ENCODE results near the gene MIGA2.

MIGA2 gene

GRCh38 chr9:129036923-129037766 lies 719 bp downstream of the MIGA2 start:
- H3K4me3 ChIP-seq (replicated peaks; ENCODE audit: insufficient read depth, low read length) = peak overlapping the region; percentile 100
- H3K27me3 ChIP-seq (ENCODE audit: insufficient read depth, poor library complexity, severe bottlenecking) = no peaks in the 10 kb centered on the region
- H3K27ac ChIP-seq (replicated peaks) = peak overlapping the region; percentile 60
- TF ChIP-seq GABPA (IDR thresholded peaks at IDR 0.05; ENCODE audit: low read depth) (no peak), SPI1 (IDR thresholded peaks at IDR 0.05; ENCODE audit: borderline replicate concordance, low read depth) (no peak), REST (IDR thresholded peaks at IDR 0.05; ENCODE audit: insufficient replicate concordance, low read depth) (no peak), POLR2AphosphoS5 (IDR thresholded peaks at IDR 0.05; ENCODE audit: low read depth) (no peak), CTCF (IDR thresholded peaks at IDR 0.05; ENCODE audit: insufficient read depth, low read length) (no peak)
- no peak for DNase-seq (ENCODE audit: low read depth in 1 of 2, low spot score in 1 of 2)

GRCh38 chr9:129037767-129038098 lies 1.3 kb downstream of the MIGA2 start:
- TF ChIP-seq CTCF (IDR thresholded peaks at IDR 0.05; ENCODE audit: insufficient read depth, low read length) (no peak), SPI1 (IDR thresholded peaks at IDR 0.05; ENCODE audit: borderline replicate concordance, low read depth) (no peak), REST (IDR thresholded peaks at IDR 0.05; ENCODE audit: insufficient replicate concordance, low read depth) (no peak), POLR2AphosphoS5 (IDR thresholded peaks at IDR 0.05; ENCODE audit: low read depth) (no peak), GABPA (IDR thresholded peaks at IDR 0.05; ENCODE audit: low read depth) (no peak)
- DNase-seq (ENCODE audit: low read depth in 1 of 2, low spot score in 1 of 2) = no peak
- Histone ChIP-seq H3K4me3 (replicated peaks; ENCODE audit: insufficient read depth, low read length) (peak overlapping the region; percentile 100; the same call in 1 of the 2 replicates), H3K27me3 (ENCODE audit: insufficient read depth, poor library complexity, severe bottlenecking) (no peaks in the 10 kb centered on the region), H3K27ac (replicated peaks) (no peak overlapping the region)

- Histone ChIP-seq H3K27me3 (ENCODE audit: insufficient read depth, poor library complexity, severe bottlenecking) (no peaks in the 10 kb centered on the region), H3K27ac (replicated peaks) (no peak overlapping the region), H3K4me3 (replicated peaks; ENCODE audit: insufficient read depth, low read length) (no peak overlapping the region)
- TF ChIP-seq SPI1 (IDR thresholded peaks at IDR 0.05; ENCODE audit: borderline replicate concordance, low read depth) = no peak
- no peak for TF ChIP-seq POLR2AphosphoS5 (IDR thresholded peaks at IDR 0.05; ENCODE audit: low read depth)
- no peak for DNase-seq (ENCODE audit: low read depth in 1 of 2, low spot score in 1 of 2)
Observed at GRCh38 chr9:129038109-129038852, 1.9 kb downstream of the MIGA2 start.

GRCh38 chr9:129040113-129040643 lies 3.8 kb downstream of the MIGA2 start:
- H3K4me3 ChIP-seq (replicated peaks; ENCODE audit: insufficient read depth, low read length) = no peak overlapping the region
- no peak for TF ChIP-seq REST (IDR thresholded peaks at IDR 0.05; ENCODE audit: insufficient replicate concordance, low read depth)
- TF ChIP-seq POLR2AphosphoS5 (IDR thresholded peaks at IDR 0.05; ENCODE audit: low read depth) = no peak
- TF ChIP-seq CTCF (IDR thresholded peaks at IDR 0.05; ENCODE audit: insufficient read depth, low read length) = no peak
- no peak for TF ChIP-seq SPI1 (IDR thresholded peaks at IDR 0.05; ENCODE audit: borderline replicate concordance, low read depth)
- no peak for TF ChIP-seq GABPA (IDR thresholded peaks at IDR 0.05; ENCODE audit: low read depth)
- no peak for DNase-seq (ENCODE audit: low read depth in 1 of 2, low spot score in 1 of 2)
- no peaks in the 10 kb centered on the region for H3K27me3 ChIP-seq (ENCODE audit: insufficient read depth, poor library complexity, severe bottlenecking)
- H3K27ac ChIP-seq (replicated peaks) = no peak overlapping the region

Data from HL-60 (cell line).